NCI-H345 treated with DMSO at 0.1 percent for 48 hours (cell line): Measurements from ENCODE around the gene APOBEC3C.
"Not testable (repeated sequence)": the region's sequence is repeated elsewhere in the genome, so short reads cannot be mapped to it uniquely, and the experiment has no call there.

Source experiments
- DNase-seq: peaks from one replicate; lab custom pipeline; 2025; ENCODE audit not compliant: unreplicated experiment; lab: John Stamatoyannopoulos, UW

APOBEC3C gene

DNA sequence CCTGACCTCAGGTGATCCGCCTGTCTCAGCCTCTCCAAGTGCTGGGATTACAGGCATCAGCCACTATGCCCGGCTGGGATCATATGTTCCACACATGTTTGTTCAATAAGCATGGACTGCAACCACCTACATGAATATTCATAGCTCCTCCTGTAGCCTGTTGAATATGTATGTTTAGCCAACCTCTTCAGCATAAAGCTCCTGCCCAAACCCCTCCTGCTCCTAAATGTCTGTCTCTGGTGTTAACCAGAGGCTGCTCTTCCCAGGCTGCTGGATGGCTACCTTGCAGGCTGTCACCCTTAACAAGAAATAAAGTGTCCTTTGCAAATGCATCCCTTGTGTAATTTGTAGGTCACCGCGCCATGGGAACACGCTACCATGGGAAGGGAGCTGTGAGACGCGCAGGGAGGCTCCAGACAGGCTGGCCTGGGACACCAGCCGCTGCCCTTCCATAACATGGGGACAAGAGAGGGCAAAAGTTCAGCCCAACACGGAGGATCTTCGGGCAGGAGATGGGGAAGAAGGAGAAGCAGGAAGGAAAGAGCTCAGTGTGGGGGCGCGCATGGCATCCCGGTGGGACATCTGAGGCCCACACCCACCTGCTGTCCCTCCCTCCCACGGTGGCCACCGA is 6.1 kb downstream of the APOBEC3C start:
- DNase-seq, result not testable (repeated sequence)

GRCh38 chr22:39021552-39022250 is 7.6 kb downstream of the APOBEC3C start:
- no peak for DNase-seq

DNA sequence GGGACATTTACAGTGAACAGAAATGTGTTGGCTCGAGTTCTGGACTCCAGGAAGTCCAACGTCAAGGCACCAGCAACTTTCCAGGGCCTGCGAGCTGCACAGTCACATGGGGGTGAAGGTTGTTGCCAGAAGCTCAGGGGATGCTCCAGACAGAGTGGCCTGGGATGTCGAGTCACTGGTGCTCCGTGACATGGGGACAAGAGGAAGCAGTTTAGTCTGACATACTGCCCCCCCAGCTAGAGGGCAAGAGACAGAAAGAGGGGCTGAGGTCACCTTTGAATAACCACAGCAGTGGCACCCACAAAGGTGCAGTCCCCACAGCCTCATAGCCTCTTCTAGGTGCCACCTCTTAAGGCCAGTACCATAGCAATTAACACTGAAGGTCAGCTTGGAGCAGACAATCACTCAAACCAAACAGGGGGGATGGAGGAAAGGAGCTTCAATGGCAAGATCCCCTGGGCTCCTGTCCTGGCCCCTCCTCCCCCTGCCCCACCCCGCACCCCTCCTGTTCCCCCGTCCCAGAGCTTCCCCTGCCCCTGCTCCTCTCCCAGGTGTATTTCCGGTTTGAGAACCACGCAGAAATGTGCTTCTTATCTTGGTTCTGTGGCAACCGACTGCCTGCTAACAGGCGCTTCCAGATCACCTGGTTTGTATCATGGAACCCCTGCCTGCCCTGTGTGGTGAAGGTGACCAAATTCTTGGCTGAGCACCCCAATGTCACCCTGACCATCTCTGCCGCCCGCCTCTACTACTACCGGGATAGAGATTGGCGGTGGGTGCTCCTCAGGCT is 10.7 kb downstream of the APOBEC3C start:
- DNase-seq, result no peak

DNA sequence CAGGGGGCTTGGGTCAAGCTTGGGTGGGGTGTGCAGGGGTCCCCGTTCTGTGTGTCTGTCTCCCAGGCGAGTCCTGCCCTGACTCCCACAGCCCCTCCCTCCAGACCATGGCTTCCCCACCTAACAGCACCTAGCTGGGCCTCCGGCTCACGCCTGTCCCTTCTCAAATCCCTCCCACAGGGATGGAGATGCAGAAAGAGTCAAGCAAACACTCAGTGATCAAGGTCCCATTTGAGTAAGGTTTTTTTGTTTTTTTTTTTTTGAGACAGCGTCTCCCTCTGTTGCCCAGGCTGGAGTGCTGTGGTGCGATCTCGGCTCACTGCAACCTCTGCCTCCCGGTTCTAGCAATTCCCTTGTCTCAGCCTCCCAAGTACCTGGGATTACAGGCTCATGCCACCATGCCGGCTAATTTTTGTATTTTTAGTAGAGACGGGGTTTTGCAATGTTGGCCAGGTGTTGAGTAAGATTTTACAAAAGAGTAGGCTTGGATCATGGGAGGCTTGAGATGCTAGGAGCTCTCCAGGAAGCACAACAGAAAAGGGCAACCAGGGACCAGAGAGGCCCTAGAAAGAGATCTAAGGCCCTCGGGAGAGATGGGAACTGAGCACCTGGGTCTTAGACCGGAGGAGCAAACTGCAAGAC is 12.6 kb downstream of the APOBEC3C start:
- no peak for DNase-seq

GRCh38 chr22:39027717-39028116 is 13.7 kb downstream of the APOBEC3C start:
- no peak for DNase-seq

- no peak for DNase-seq
Measured at GRCh38 chr22:39028281-39028680, 14.2 kb downstream of the APOBEC3C start.

DNA sequence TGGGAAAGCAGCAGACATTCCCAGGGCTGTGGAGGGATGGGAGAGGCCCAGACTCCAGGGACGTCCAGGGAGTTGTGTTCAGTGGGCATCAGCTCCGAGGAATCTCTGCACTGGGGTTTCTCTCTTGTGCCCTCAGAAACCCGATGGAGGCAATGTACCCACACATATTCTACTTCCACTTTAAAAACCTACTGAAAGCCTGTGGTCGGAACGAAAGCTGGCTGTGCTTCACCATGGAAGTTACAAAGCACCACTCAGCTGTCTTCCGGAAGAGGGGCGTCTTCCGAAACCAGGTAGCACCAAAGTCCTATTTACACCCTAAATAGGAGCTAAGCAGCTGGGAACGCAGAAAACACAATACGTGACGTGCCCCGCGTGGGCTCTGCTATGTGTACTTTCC is 15.2 kb downstream of the APOBEC3C start:
- DNase-seq, result no peak

DNA sequence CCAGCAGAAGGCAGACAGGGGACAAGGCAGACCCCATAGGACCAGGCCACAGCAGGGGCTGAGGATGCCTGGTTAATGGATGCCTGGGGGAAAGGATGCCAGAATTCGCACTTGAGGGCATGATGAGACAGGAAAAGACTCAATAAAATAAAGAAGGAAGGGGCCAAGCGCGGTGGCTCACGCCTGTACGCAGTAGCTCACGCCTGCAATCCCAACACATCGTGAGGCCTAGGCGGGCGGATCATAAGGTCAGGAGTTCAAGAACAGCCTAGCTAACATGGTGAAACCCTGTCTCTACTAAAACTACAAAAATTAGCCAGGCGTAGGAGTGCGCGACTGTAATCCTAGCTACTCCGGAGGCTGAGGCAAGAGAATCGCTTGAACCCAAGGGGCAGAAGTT is 16.6 kb downstream of the APOBEC3C start:
- no peak for DNase-seq

GRCh38 chr22:39031434-39032295 is 17.6 kb downstream of the APOBEC3C start:
- DNase-seq, result not testable (repeated sequence)

GRCh38 chr22:39037071-39037470 is 23.0 kb downstream of the APOBEC3C start:
- DNase-seq, result not testable (repeated sequence)

DNA sequence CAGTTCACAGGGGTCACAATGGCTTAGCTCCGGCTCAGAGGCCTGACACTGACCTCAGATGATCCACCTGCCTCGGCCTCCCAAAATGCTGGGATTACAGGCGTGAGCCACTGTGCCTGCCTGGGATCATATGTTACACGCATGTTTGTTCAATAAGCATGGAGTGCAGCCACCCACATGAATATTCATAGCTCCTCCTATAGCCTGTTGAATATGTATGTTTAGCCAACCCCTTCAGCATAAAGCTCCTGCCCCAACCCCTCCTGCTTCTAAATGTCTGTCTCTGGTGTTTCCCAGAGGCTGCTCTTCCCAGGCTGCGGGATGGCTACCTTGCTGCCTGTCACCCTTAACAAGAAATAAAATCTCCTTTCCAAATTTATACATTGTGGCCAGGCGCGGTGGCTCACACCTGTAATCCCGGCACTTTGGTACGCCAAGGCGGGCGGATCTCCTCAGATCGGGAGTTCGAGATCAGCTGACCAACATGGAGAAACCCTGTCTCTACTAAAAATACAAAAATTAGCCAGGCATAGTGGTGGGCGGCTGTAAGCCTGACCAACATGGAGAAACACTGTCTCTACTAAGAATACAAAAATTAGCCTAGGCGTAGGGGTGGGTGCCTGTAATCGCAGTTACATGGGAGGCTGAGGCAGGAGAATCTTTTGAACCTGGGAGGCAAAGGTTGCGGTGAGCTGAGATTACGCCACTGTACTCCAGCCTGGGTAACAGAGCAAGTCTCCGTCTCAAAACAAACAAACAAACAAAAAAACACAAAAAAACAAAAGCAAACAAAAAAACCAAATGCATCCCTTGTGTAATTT is 25.5 kb downstream of the APOBEC3C start:
- no peak for DNase-seq

GRCh38 chr22:39040155-39040537 is 26.1 kb downstream of the APOBEC3C start:
- not testable (repeated sequence) for DNase-seq

DNA sequence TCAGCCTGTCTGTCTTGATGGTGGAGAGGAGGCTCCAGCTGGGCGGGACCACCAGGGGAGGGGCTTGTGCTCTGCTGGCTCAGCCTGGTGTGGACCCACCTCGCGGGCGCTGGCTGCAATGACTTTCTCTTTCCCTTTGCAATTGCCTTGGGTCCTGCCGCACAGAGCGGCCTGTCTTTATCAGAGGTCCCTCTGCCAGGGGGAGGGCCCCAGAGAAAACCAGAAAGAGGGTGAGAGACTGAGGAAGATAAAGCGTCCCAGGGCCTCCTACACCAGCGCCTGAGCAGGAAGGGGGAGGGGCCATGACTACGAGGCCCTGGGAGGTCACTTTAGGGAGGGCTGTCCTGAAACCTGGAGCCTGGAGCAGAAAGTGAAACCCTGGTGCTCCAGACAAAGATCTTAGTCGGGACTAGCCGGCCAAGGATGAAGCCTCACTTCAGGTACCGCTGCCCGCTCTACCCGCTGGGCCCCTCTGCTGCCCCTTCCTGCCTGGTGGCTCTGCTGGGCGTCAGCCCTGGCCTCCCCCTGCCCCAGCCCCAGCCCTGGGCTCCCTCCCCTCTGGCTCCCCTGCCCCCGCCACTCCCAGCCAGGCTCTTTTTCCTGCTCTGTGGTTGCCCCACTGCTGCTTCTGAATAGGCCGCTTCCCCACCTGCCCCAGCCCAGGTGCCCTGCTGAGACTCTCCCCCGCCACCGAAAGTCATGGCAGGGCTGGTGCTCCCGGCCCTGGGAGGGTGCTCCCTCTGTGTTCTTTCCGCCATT is 26.7 kb downstream of the APOBEC3C start, which contains the start of gene APOBEC3F:
APOBEC3F (plus strand) TSS at position 327 of the 759 bp plus-strand sequence; CDS start at position 424, 97 bp downstream.
- not testable (repeated sequence) for DNase-seq

- DNase-seq, result no peak
Measured at GRCh38 chr22:39041908-39042307, 27.9 kb downstream of the APOBEC3C start.

- DNase-seq, result not testable (repeated sequence)
Measured at GRCh38 chr22:39043063-39043462, 29.0 kb downstream of the APOBEC3C start.

DNA sequence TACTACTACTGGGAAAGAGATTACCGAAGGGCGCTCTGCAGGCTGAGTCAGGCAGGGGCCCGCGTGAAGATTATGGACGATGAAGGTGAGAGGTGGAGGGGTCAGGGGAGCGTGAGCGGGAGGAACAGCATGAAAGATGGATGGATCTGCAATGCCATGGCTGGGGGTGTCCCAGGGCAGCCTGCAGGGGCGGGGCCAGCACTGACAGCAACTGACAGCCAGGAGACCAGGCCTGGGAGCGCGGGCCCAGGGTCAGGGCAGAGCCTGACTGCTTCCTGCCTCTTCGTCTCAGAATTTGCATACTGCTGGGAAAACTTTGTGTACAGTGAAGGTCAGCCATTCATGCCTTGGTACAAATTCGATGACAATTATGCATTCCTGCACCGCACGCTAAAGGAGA is 31.1 kb downstream of the APOBEC3C start:
- not testable (repeated sequence) for DNase-seq

GRCh38 chr22:39049486-39049885 is 35.4 kb downstream of the APOBEC3C start:
- not testable (repeated sequence) for DNase-seq

- DNase-seq, result not testable (repeated sequence)
Measured at GRCh38 chr22:39051844-39052495, 37.9 kb downstream of the APOBEC3C start.
